DMS79 treated with DMSO at 0.1 percent for 48 hours (cell line): ENCODE results near the gene PPM1L.

ENCODE experiments used
- DNase-seq: peaks from one replicate; lab custom pipeline; 2025; lab: John Stamatoyannopoulos, UW

Gene PPM1L

GRCh38 chr3:161042023-161042501 is 286.0 kb downstream of the PPM1L start:
- no peak for DNase-seq

GRCh38 chr3:161043336-161044035 is 287.5 kb downstream of the PPM1L start:
- no peak for DNase-seq

GRCh38 chr3:161049683-161050248 is 293.7 kb downstream of the PPM1L start:
- DNase-seq = no peak

GRCh38 chr3:161050935-161051334 is 294.9 kb downstream of the PPM1L start:
- DNase-seq = no peak

GRCh38 chr3:161051856-161052255 is 295.8 kb downstream of the PPM1L start:
- DNase-seq = no peak

- DNase-seq = no peak
Observed at GRCh38 chr3:161054860-161055604, 299.0 kb downstream of the PPM1L start.

- DNase-seq = no peak
Observed at GRCh38 chr3:161064413-161064812, 308.4 kb downstream of the PPM1L start.

GRCh38 chr3:161066930-161067329 is 310.9 kb downstream of the PPM1L start:
- DNase-seq = no peak

- DNase-seq = no peak
Observed at GRCh38 chr3:161067335-161067734, 311.3 kb downstream of the PPM1L start.

GRCh38 chr3:161069511-161070251 is 313.6 kb downstream of the PPM1L start:
- DNase-seq = peak; percentile 96

- no peak for DNase-seq
Observed at GRCh38 chr3:161070252-161070930, 314.4 kb downstream of the PPM1L start.

- DNase-seq = no peak
Observed at GRCh38 chr3:161070980-161071663, 315.1 kb downstream of the PPM1L start.

- DNase-seq = no peak
Observed at GRCh38 chr3:161072211-161072621, 316.2 kb downstream of the PPM1L start.

GRCh38 chr3:161072751-161073150 is 316.7 kb downstream of the PPM1L start:
- no peak for DNase-seq

- DNase-seq = no peak
Observed at GRCh38 chr3:161073181-161073580, 317.1 kb downstream of the PPM1L start.

GRCh38 chr3:161081633-161082032 is 325.6 kb downstream of the PPM1L start:
- DNase-seq = no peak

- no peak for DNase-seq
Observed at GRCh38 chr3:161082063-161082462, 326.0 kb downstream of the PPM1L start.

GRCh38 chr3:161083131-161083530 is 327.1 kb downstream of the PPM1L start:
- DNase-seq = no peak

GRCh38 chr3:161084277-161084676 is 328.2 kb downstream of the PPM1L start:
- no peak for DNase-seq

GRCh38 chr3:161093895-161094294 is 337.9 kb downstream of the PPM1L start:
- no peak for DNase-seq

GRCh38 chr3:161096771-161097367 is 340.8 kb downstream of the PPM1L start:
- DNase-seq = no peak
